Measurements from ENCODE around the gene EIF3C. TPM values are rescaled to one million over a fixed set of nuclear protein-coding genes. Genes with fewer than 3 reads are reported as not detected.
"Not testable (repeated sequence)": the region's sequence is repeated elsewhere in the genome, so short reads cannot be mapped to it uniquely, and the experiment has no call there.

The EIF3C gene
- total RNA-seq, 1 donor from 2014 or later, result 953 TPM

DNA sequence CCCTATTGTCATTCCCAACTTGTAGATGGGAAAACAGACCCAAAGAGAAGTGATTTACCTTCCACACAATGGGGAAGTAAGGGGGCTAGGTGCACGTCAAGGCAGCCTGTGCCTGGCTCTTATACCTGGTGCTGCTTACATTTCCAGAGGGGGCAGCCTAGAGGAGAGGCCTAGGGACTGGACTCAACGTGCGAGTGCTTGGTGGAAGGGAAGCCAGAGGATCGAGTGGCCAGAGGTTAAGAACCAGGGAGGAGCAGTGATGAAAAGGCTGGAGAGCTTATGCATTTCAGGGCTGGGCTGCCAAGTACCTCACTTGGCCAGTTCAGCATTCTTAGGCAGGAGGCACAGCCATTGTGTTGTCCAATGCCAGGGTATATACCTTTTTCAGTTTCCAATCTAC lies 71.1 kb downstream of the EIF3C start:
- H3K9me3 Mint-ChIP-seq (ENCODE audit: unreplicated experiment); H3K27me3 Mint-ChIP-seq (ENCODE audit: low read depth, unreplicated experiment); H3K27ac ChIP-seq (ENCODE audit: low read depth, low read length); H3K4me1 ChIP-seq (ENCODE audit: insufficient read depth, low read length); H3K4me2 ChIP-seq (ENCODE audit: low read length); H4K20me1 ChIP-seq (ENCODE audit: insufficient read depth, low read length); FAIRE-seq; H3K36me3 ChIP-seq (ENCODE audit: insufficient read depth, low read length); H3K79me2 ChIP-seq (ENCODE audit: insufficient read depth, low read length); DNase-seq (ENCODE audit: low read depth); H3K27ac Mint-ChIP-seq (ENCODE audit: unreplicated experiment); H3K4me1 Mint-ChIP-seq (ENCODE audit: low read depth, unreplicated experiment); H3K4me3 ChIP-seq (ENCODE audit: insufficient read depth, low read depth, low read length); H3K9me3 ChIP-seq (ENCODE audit: insufficient read depth, low read depth, low read length); H2AFZ ChIP-seq (ENCODE audit: low read depth, low read length); H3K36me3 Mint-ChIP-seq (ENCODE audit: low read depth, unreplicated experiment); H3K4me3 Mint-ChIP-seq (ENCODE audit: unreplicated experiment); H3K9ac ChIP-seq (ENCODE audit: low read length); H3K27me3 ChIP-seq (ENCODE audit: insufficient read depth, low read length): not testable (repeated sequence)

Small RNA genes lying within 50 kb of the gene (microRNA-seq; reads per million reads assigned to microRNA genes)
- not detected for gene MIR6862-2

Other genes starting within 250 kb of the EIF3C start
- gene NPIPB7, start 239.1 kb upstream of the EIF3C start, total RNA-seq, result not detected in 2 replicates
- 23.0 and 26.0 TPM in 2 replicates for gene CLN3, start 219.4 kb upstream of the EIF3C start, total RNA-seq
- not detected in 2 replicates for gene APOBR, start 216.8 kb upstream of the EIF3C start, total RNA-seq
- gene IL27, start 204.6 kb upstream of the EIF3C start, total RNA-seq, result not detected in 2 replicates
- 3.8 and 9.5 TPM in 2 replicates for gene NUPR1, start 172.5 kb upstream of the EIF3C start, total RNA-seq
- 10.6 and 12.1 TPM in 2 replicates for gene SGF29, start 157.5 kb upstream of the EIF3C start, total RNA-seq
- not detected in 2 replicates for gene SULT1A2, start 114.4 kb upstream of the EIF3C start, total RNA-seq
- gene SULT1A1, start 101.4 kb upstream of the EIF3C start, total RNA-seq, result 0.41 and 0.53 TPM in 2 replicates
- not detected in 2 replicates for gene NPIPB8, start 73.4 kb upstream of the EIF3C start, total RNA-seq
- gene NPIPB9, start 40.3 kb downstream of the EIF3C start, total RNA-seq, result 0.86 and 2.3 TPM in 2 replicates
- gene ATXN2L, start 111.5 kb downstream of the EIF3C start, total RNA-seq, result 169 and 191 TPM in 2 replicates
- 136 and 147 TPM in 2 replicates for gene TUFM, start 134.9 kb downstream of the EIF3C start, total RNA-seq
- gene SH2B1, start 152.4 kb downstream of the EIF3C start, total RNA-seq, result 27.6 and 34.2 TPM in 2 replicates
- gene ATP2A1, start 167.0 kb downstream of the EIF3C start, total RNA-seq, result 1.0 and 2.0 TPM in 2 replicates
- 18.6 and 19.4 TPM in 2 replicates for gene RABEP2, start 213.8 kb downstream of the EIF3C start, total RNA-seq
- gene CD19, start 220.5 kb downstream of the EIF3C start, total RNA-seq, result not detected in 2 replicates
- 25.0 and 32.6 TPM in 2 replicates for gene NFATC2IP, start 239.5 kb downstream of the EIF3C start, total RNA-seq